GM12878 (cell line): Measurements from ENCODE around the gene ABCA10.

Experiments
- BACH1 ChIP-seq: fragments of 450-650 bp; IDR thresholded peaks from 2 replicates; pipeline ENCODE4 v1.6.1; 2017; ENCODE audit warnings: mild to moderate bottlenecking, borderline replicate concordance
- CBFB ChIP-seq: IDR thresholded peaks from 2 replicates; pipeline ENCODE4 v1.6.1; 2016; ENCODE audit warnings: antibody characterized with exemption, low read depth
- CUX1 ChIP-seq: IDR thresholded peaks from 2 replicates; pipeline ENCODE4 v1.6.1; 2012; ENCODE audit warnings: improper control_type of control experiment, low read depth, low read length; ENCODE audit not compliant: insufficient replicate concordance
- EP300 ChIP-seq, 2 experiments: fragments of 150-350 bp in 1 of 2; IDR thresholded peaks; 2 replicates each; pipeline ENCODE4 v1.6.1; 2011 to 2012; ENCODE audit warnings: low read depth in 2 of 2, low read length in 2 of 2, borderline replicate concordance in 1 of 2, improper control_type of control experiment in 1 of 2, inconsistent platforms in 1 of 2; ENCODE audit not compliant: control insufficient read depth in 1 of 2
- MYC ChIP-seq: IDR thresholded peaks from 2 replicates; pipeline ENCODE4 v1.6.1; 2011; ENCODE audit warnings: mild to moderate bottlenecking, low read length, moderate library complexity, inconsistent platforms; ENCODE audit not compliant: insufficient read depth, insufficient replicate concordance, insufficient read length, severe bottlenecking
- PKNOX1 ChIP-seq: fragments of 450-650 bp; IDR thresholded peaks from 2 replicates; pipeline ENCODE4 v1.6.1; 2016; ENCODE audit warnings: mild to moderate bottlenecking
- POLR2AphosphoS5 ChIP-seq: IDR thresholded peaks from 2 replicates; pipeline ENCODE4 v1.6.1; 2011; ENCODE audit warnings: mild to moderate bottlenecking, low read length, inconsistent platforms
- RAD21 ChIP-seq: IDR thresholded peaks from 2 replicates; pipeline ENCODE4 v1.6.1; 2011; ENCODE audit warnings: mild to moderate bottlenecking, low read depth, low read length, moderate library complexity; ENCODE audit not compliant: insufficient read depth
- SUZ12 ChIP-seq: fragments of 200-600 bp; sonication (generic); IDR thresholded peaks from one replicate; pipeline ENCODE4 v1.6.1; 2018; ENCODE audit warnings: antibody characterized with exemption, mild to moderate bottlenecking; ENCODE audit not compliant: unreplicated experiment
- TAF1 ChIP-seq: IDR thresholded peaks from 2 replicates; pipeline ENCODE4 v1.6.1; 2011; ENCODE audit warnings: mild to moderate bottlenecking, low read depth, low read length, borderline replicate concordance
- TF ChIP-seq, protein P1 (sequence below), 3 experiments: IDR thresholded peaks in 2 of 3; conservative IDR thresholded peaks in 1 of 3; 2 replicates each; pipeline ENCODE4 v1.5.1; 2011; ENCODE audit warnings: low read depth in 3 of 3, low read length in 3 of 3, mild to moderate bottlenecking in 3 of 3, control low read depth in 2 of 3, moderate library complexity in 2 of 3, inconsistent platforms in 1 of 3, mixed read lengths in 1 of 3; ENCODE audit not compliant: control insufficient read depth in 2 of 3, insufficient read depth in 1 of 3; ENCODE audit errors: extremely low read depth in 1 of 3
- TF ChIP-seq, protein P2 (sequence below): IDR thresholded peaks from 2 replicates; pipeline ENCODE4 v1.6.1; 2012; ENCODE audit warnings: low read depth, low read length, improper control_type of control experiment
- TF ChIP-seq, protein P3 (sequence below): IDR thresholded peaks from 2 replicates; pipeline ENCODE4 v1.6.1; 2012; ENCODE audit warnings: mild to moderate bottlenecking, low read depth, low read length
- TF ChIP-seq, protein P4 (sequence below): IDR thresholded peaks from 2 replicates; pipeline ENCODE4 v1.6.1; 2012; ENCODE audit warnings: low read depth, low read length, improper control_type of control experiment

- no peak for TF ChIP-seq RAD21
- no peak for TF ChIP-seq SUZ12
- TF ChIP-seq, protein P1, sequence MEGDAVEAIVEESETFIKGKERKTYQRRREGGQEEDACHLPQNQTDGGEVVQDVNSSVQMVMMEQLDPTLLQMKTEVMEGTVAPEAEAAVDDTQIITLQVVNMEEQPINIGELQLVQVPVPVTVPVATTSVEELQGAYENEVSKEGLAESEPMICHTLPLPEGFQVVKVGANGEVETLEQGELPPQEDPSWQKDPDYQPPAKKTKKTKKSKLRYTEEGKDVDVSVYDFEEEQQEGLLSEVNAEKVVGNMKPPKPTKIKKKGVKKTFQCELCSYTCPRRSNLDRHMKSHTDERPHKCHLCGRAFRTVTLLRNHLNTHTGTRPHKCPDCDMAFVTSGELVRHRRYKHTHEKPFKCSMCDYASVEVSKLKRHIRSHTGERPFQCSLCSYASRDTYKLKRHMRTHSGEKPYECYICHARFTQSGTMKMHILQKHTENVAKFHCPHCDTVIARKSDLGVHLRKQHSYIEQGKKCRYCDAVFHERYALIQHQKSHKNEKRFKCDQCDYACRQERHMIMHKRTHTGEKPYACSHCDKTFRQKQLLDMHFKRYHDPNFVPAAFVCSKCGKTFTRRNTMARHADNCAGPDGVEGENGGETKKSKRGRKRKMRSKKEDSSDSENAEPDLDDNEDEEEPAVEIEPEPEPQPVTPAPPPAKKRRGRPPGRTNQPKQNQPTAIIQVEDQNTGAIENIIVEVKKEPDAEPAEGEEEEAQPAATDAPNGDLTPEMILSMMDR (IDR thresholded peaks at IDR 0.05 in 2 of 3, conservative IDR thresholded peaks at IDR 0.05 in 1 of 3; ENCODE audit: control insufficient read depth in 2 of 3, extremely low read depth in 1 of 3, insufficient read depth in 1 of 3, low read depth in 3 of 3, low read length in 3 of 3) = no peak
- TF ChIP-seq, protein P2, sequence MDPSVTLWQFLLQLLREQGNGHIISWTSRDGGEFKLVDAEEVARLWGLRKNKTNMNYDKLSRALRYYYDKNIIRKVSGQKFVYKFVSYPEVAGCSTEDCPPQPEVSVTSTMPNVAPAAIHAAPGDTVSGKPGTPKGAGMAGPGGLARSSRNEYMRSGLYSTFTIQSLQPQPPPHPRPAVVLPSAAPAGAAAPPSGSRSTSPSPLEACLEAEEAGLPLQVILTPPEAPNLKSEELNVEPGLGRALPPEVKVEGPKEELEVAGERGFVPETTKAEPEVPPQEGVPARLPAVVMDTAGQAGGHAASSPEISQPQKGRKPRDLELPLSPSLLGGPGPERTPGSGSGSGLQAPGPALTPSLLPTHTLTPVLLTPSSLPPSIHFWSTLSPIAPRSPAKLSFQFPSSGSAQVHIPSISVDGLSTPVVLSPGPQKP = no peak
- TF ChIP-seq, protein P3, sequence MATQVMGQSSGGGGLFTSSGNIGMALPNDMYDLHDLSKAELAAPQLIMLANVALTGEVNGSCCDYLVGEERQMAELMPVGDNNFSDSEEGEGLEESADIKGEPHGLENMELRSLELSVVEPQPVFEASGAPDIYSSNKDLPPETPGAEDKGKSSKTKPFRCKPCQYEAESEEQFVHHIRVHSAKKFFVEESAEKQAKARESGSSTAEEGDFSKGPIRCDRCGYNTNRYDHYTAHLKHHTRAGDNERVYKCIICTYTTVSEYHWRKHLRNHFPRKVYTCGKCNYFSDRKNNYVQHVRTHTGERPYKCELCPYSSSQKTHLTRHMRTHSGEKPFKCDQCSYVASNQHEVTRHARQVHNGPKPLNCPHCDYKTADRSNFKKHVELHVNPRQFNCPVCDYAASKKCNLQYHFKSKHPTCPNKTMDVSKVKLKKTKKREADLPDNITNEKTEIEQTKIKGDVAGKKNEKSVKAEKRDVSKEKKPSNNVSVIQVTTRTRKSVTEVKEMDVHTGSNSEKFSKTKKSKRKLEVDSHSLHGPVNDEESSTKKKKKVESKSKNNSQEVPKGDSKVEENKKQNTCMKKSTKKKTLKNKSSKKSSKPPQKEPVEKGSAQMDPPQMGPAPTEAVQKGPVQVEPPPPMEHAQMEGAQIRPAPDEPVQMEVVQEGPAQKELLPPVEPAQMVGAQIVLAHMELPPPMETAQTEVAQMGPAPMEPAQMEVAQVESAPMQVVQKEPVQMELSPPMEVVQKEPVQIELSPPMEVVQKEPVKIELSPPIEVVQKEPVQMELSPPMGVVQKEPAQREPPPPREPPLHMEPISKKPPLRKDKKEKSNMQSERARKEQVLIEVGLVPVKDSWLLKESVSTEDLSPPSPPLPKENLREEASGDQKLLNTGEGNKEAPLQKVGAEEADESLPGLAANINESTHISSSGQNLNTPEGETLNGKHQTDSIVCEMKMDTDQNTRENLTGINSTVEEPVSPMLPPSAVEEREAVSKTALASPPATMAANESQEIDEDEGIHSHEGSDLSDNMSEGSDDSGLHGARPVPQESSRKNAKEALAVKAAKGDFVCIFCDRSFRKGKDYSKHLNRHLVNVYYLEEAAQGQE = no peak
- no peak for TF ChIP-seq CUX1
- TF ChIP-seq MYC = no peak
- TF ChIP-seq POLR2AphosphoS5 = no peak
- no peak for TF ChIP-seq BACH1
- TF ChIP-seq EP300 (IDR thresholded peaks at IDR 0.05; ENCODE audit: borderline replicate concordance in 1 of 2, control insufficient read depth in 1 of 2, low read depth in 2 of 2, low read length in 2 of 2) = no peak
- TF ChIP-seq, protein P4, sequence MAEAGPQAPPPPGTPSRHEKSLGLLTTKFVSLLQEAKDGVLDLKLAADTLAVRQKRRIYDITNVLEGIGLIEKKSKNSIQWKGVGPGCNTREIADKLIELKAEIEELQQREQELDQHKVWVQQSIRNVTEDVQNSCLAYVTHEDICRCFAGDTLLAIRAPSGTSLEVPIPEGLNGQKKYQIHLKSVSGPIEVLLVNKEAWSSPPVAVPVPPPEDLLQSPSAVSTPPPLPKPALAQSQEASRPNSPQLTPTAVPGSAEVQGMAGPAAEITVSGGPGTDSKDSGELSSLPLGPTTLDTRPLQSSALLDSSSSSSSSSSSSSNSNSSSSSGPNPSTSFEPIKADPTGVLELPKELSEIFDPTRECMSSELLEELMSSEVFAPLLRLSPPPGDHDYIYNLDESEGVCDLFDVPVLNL = no peak
- no peak for TF ChIP-seq TAF1
- no peak for TF ChIP-seq PKNOX1
- no peak for TF ChIP-seq CBFB
Measured at GRCh38 chr17:69275751-69276150, 47.1 kb upstream of the ABCA10 start.
